GM12865 (cell line): ENCODE data around the gene PLCL2.

Experiments used
- DNase-seq: peaks from one replicate; pipeline ENCODE4 v3.0.0; 2010; ENCODE audit warnings: low read depth
- H3K4me3 ChIP-seq: 2 replicates; pipeline ENCODE4 v1.5.1; 2011; ENCODE audit warnings: mild to moderate bottlenecking, low read depth, low read length, control low read depth
- CTCF ChIP-seq: IDR thresholded peaks from 2 replicates; pipeline ENCODE4 v1.5.1; 2011; ENCODE audit warnings: low read length, control low read depth, low read depth, inconsistent platforms; ENCODE audit not compliant: insufficient read depth; ENCODE audit errors: missing control alignments

The PLCL2 gene

GRCh38 chr3:17038900-17039553, 154.3 kb downstream of the PLCL2 start:
- H3K4me3 ChIP-seq, result no peak overlapping the region
- no peak for DNase-seq
- no peak for TF ChIP-seq CTCF

- TF ChIP-seq CTCF, result no peak
- no peak overlapping the region for H3K4me3 ChIP-seq
- no peak for DNase-seq
Measured at GRCh38 chr3:17039594-17039993, 154.8 kb downstream of the PLCL2 start.

GRCh38 chr3:17040322-17040989, 155.7 kb downstream of the PLCL2 start:
- no peak for TF ChIP-seq CTCF
- no peak for DNase-seq
- H3K4me3 ChIP-seq, result no peak overlapping the region

GRCh38 chr3:17040990-17041377, 156.2 kb downstream of the PLCL2 start:
- TF ChIP-seq CTCF, result no peak
- no peak for DNase-seq
- no peak overlapping the region for H3K4me3 ChIP-seq

GRCh38 chr3:17044855-17045254, 160.1 kb downstream of the PLCL2 start:
- DNase-seq, result peak; percentile 73
- no peak for TF ChIP-seq CTCF
- no peak overlapping the region for H3K4me3 ChIP-seq

- DNase-seq, result no peak
- H3K4me3 ChIP-seq, result no peak overlapping the region
- TF ChIP-seq CTCF, result no peak
Measured at GRCh38 chr3:17045705-17046104, 160.9 kb downstream of the PLCL2 start.

- TF ChIP-seq CTCF, result no peak
- H3K4me3 ChIP-seq, result no peak overlapping the region
- DNase-seq, result no peak
Measured at GRCh38 chr3:17046623-17047022, 161.9 kb downstream of the PLCL2 start.
